SK-N-SH treated with all-trans-retinoic acid at 6 μM for 48 hours (cell line): ENCODE measurements around the gene DPYD.

ENCODE experiments used
- ATAC-seq: fragments of 200-7000 bp; cut with Tn5 transposase; 3 replicates; pipeline ENCODE4 v1.9.1; 2020; ENCODE audit warnings: mild to moderate bottlenecking, moderate library complexity
- BACH2 ChIP-seq: fragments of 250-450 bp; sonication (Bioruptor Pico); IDR thresholded peaks from 2 replicates; pipeline ENCODE4 v1.9.0; 2021; ENCODE audit warnings: mild to moderate bottlenecking, borderline replicate concordance
- CSDC2 ChIP-seq: fragments of 250-450 bp; sonication (Bioruptor Pico); IDR thresholded peaks from 2 replicates; pipeline ENCODE4 v1.5.0; 2020; ENCODE audit warnings: mild to moderate bottlenecking, moderate library complexity
- ESRRG ChIP-seq: fragments of 250-450 bp; sonication (Bioruptor Pico); IDR thresholded peaks from 2 replicates; pipeline ENCODE4 v1.6.1; 2021; ENCODE audit warnings: mild to moderate bottlenecking
- GLIS3 ChIP-seq: fragments of 250-450 bp; sonication (Bioruptor Pico); IDR thresholded peaks from 2 replicates; pipeline ENCODE4 v1.5.0; 2020; ENCODE audit warnings: mild to moderate bottlenecking, moderate library complexity
- ISL1 ChIP-seq: fragments of 250-450 bp; sonication (Bioruptor Pico); IDR thresholded peaks from 2 replicates; pipeline ENCODE4 v2.1.2; 2022; ENCODE audit warnings: mild to moderate bottlenecking, moderate library complexity
- OSR1 ChIP-seq: fragments of 250-450 bp; sonication (Bioruptor Pico); IDR thresholded peaks from 2 replicates; pipeline ENCODE4 v1.8.0; 2022; ENCODE audit warnings: moderate library complexity, mild to moderate bottlenecking, inconsistent platforms
- PATZ1 ChIP-seq: fragments of 250-450 bp; sonication (Bioruptor Pico); IDR thresholded peaks from 2 replicates; pipeline ENCODE4 v1.8.0; 2020; ENCODE audit warnings: mild to moderate bottlenecking, moderate library complexity, borderline replicate concordance
- POU6F1 ChIP-seq: fragments of 250-450 bp; sonication (Bioruptor Pico); IDR thresholded peaks from 2 replicates; pipeline ENCODE4 v1.8.0; 2021; ENCODE audit warnings: low read depth, mild to moderate bottlenecking, moderate library complexity, borderline replicate concordance
- PPARA ChIP-seq: fragments of 250-450 bp; sonication (Bioruptor Pico); IDR thresholded peaks from 2 replicates; pipeline ENCODE4 v1.5.0; 2020; ENCODE audit warnings: mild to moderate bottlenecking, borderline replicate concordance
- SNAI2 ChIP-seq: fragments of 250-450 bp; sonication (Bioruptor Pico); IDR thresholded peaks from 2 replicates; pipeline ENCODE4 v1.5.0; 2020; ENCODE audit warnings: mild to moderate bottlenecking, moderate library complexity
- TCF4 ChIP-seq: fragments of 250-450 bp; sonication (Bioruptor Pico); IDR thresholded peaks from 2 replicates; pipeline ENCODE4 v1.8.0; 2021; ENCODE audit warnings: mild to moderate bottlenecking, moderate library complexity, borderline replicate concordance
- TOX ChIP-seq: fragments of 250-450 bp; sonication (Bioruptor Pico); IDR thresholded peaks from 2 replicates; pipeline ENCODE4 v1.8.0; 2021; ENCODE audit warnings: mild to moderate bottlenecking, moderate library complexity, borderline replicate concordance
- ZC3H10 ChIP-seq: fragments of 250-450 bp; sonication (Bioruptor Pico); IDR thresholded peaks from 2 replicates; pipeline ENCODE4 v1.5.1; 2021; ENCODE audit warnings: mild to moderate bottlenecking, moderate library complexity
- ZFP3 ChIP-seq: fragments of 250-450 bp; sonication (Bioruptor Pico); IDR thresholded peaks from 2 replicates; pipeline ENCODE4 v1.5.0; 2020; ENCODE audit warnings: mild to moderate bottlenecking, moderate library complexity
- ZFP30 ChIP-seq: fragments of 450-650 bp; formaldehyde crosslinking; IDR thresholded peaks from 2 replicates; pipeline ENCODE4 v1.5.0; 2022; ENCODE audit warnings: mild to moderate bottlenecking, moderate library complexity
- ZNF70 ChIP-seq: fragments of 450-650 bp; formaldehyde crosslinking; IDR thresholded peaks from 2 replicates; pipeline ENCODE4 v1.5.0; 2020; ENCODE audit warnings: mild to moderate bottlenecking, moderate library complexity
- ZNF8 ChIP-seq: fragments of 450-650 bp; formaldehyde crosslinking; IDR thresholded peaks from 2 replicates; pipeline ENCODE4 v1.5.0; 2020; ENCODE audit warnings: mild to moderate bottlenecking, moderate library complexity
- TF ChIP-seq, protein P1 (sequence below): fragments of 250-450 bp; sonication (Bioruptor Pico); IDR thresholded peaks from 2 replicates; pipeline ENCODE4 v1.5.0; 2020; ENCODE audit warnings: mild to moderate bottlenecking, moderate library complexity
- TF ChIP-seq, protein P2 (sequence below): fragments of 250-450 bp; sonication (Bioruptor Pico); IDR thresholded peaks from 2 replicates; pipeline ENCODE4 v1.5.1; 2020; ENCODE audit warnings: low read depth, mild to moderate bottlenecking, moderate library complexity

The DPYD gene

GRCh38 chr1:97061604-97062003 lies 859.2 kb downstream of the DPYD start (continued):
- TF ChIP-seq PATZ1 (CRISPR knock-in tag) = no peak
- TF ChIP-seq PPARA (CRISPR knock-in tag) = no peak
- TF ChIP-seq TCF4 (CRISPR knock-in tag) = no peak
- no peak for TF ChIP-seq TOX (CRISPR knock-in tag)

GRCh38 chr1:97056386-97056785 lies 864.4 kb downstream of the DPYD start:
- no peak for TF ChIP-seq GLIS3 (CRISPR knock-in tag)
- no peak for TF ChIP-seq ZFP3
- TF ChIP-seq ZFP30 (CRISPR knock-in tag) = no peak
- TF ChIP-seq PATZ1 (CRISPR knock-in tag) = no peak
- no peak for TF ChIP-seq ZC3H10
- TF ChIP-seq, protein P1, sequence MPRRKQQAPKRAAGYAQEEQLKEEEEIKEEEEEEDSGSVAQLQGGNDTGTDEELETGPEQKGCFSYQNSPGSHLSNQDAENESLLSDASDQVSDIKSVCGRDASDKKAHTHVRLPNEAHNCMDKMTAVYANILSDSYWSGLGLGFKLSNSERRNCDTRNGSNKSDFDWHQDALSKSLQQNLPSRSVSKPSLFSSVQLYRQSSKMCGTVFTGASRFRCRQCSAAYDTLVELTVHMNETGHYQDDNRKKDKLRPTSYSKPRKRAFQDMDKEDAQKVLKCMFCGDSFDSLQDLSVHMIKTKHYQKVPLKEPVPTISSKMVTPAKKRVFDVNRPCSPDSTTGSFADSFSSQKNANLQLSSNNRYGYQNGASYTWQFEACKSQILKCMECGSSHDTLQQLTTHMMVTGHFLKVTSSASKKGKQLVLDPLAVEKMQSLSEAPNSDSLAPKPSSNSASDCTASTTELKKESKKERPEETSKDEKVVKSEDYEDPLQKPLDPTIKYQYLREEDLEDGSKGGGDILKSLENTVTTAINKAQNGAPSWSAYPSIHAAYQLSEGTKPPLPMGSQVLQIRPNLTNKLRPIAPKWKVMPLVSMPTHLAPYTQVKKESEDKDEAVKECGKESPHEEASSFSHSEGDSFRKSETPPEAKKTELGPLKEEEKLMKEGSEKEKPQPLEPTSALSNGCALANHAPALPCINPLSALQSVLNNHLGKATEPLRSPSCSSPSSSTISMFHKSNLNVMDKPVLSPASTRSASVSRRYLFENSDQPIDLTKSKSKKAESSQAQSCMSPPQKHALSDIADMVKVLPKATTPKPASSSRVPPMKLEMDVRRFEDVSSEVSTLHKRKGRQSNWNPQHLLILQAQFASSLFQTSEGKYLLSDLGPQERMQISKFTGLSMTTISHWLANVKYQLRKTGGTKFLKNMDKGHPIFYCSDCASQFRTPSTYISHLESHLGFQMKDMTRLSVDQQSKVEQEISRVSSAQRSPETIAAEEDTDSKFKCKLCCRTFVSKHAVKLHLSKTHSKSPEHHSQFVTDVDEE (CRISPR knock-in tag) = no peak
- no peak for TF ChIP-seq TOX (CRISPR knock-in tag)
- TF ChIP-seq ESRRG (CRISPR knock-in tag) = no peak
- TF ChIP-seq, all 23 proteins: peak for 0
- ATAC-seq = no peak

DNA sequence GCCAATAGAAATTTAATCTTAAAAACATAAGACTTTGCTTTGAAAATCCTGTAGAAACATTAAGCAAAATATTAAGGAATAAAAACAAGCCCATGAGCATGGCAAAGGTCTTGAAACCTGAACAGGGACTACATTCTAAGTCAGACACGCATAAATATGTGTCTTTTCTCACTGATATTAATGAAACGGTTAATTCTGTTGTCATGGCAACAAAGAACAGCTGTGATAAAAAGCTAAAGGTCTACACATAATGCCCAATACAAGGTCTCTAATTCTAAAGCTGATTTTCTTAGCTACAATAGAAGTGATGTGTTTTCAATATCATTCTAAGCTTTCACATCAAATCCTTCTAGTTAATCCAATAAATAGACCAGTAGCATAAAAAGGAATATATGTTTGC lies 867.6 kb downstream of the DPYD start:
- no peak for TF ChIP-seq ESRRG (CRISPR knock-in tag)
- TF ChIP-seq, protein P1 (CRISPR knock-in tag) = no peak
- no peak for TF ChIP-seq BACH2 (CRISPR knock-in tag)
- no peak for TF ChIP-seq SNAI2
- no peak for TF ChIP-seq ZFP3
- no peak for TF ChIP-seq PPARA (CRISPR knock-in tag)
- TF ChIP-seq TOX (CRISPR knock-in tag) = no peak
- no peak for TF ChIP-seq ZC3H10
- no peak for TF ChIP-seq ZNF70 (CRISPR knock-in tag)
- TF ChIP-seq CSDC2 (CRISPR knock-in tag) = no peak
- no peak for TF ChIP-seq ZNF8 (CRISPR knock-in tag)
- TF ChIP-seq ISL1 (CRISPR knock-in tag) = no peak
- no peak for TF ChIP-seq ZFP30 (CRISPR knock-in tag)
- TF ChIP-seq GLIS3 (CRISPR knock-in tag) = no peak
- ATAC-seq = no peak

GRCh38 chr1:97051823-97052222 lies 869.0 kb downstream of the DPYD start:
- no peak for TF ChIP-seq ZFP30 (CRISPR knock-in tag)
- no peak for TF ChIP-seq ZC3H10
- no peak for TF ChIP-seq POU6F1 (CRISPR knock-in tag)
- no peak for TF ChIP-seq TOX (CRISPR knock-in tag)
- TF ChIP-seq OSR1 (CRISPR knock-in tag) = no peak
- TF ChIP-seq BACH2 (CRISPR knock-in tag) = no peak
- TF ChIP-seq, protein P2, sequence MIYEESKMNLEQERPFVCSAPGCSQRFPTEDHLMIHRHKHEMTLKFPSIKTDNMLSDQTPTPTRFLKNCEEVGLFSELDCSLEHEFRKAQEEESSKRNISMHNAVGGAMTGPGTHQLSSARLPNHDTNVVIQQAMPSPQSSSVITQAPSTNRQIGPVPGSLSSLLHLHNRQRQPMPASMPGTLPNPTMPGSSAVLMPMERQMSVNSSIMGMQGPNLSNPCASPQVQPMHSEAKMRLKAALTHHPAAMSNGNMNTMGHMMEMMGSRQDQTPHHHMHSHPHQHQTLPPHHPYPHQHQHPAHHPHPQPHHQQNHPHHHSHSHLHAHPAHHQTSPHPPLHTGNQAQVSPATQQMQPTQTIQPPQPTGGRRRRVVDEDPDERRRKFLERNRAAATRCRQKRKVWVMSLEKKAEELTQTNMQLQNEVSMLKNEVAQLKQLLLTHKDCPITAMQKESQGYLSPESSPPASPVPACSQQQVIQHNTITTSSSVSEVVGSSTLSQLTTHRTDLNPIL (CRISPR knock-in tag) = no peak
- no peak for ATAC-seq
